GM18867 (cell line): Measurements from ENCODE around the gene PGM1.

Source experiments
- ATAC-seq: cut with Tn5 transposase; IDR thresholded peaks from one replicate; pipeline ENCODE4 v1.9.1; 2021; ENCODE audit warnings: mild to moderate bottlenecking, moderate library complexity; ENCODE audit not compliant: unreplicated experiment

The PGM1 gene

DNA sequence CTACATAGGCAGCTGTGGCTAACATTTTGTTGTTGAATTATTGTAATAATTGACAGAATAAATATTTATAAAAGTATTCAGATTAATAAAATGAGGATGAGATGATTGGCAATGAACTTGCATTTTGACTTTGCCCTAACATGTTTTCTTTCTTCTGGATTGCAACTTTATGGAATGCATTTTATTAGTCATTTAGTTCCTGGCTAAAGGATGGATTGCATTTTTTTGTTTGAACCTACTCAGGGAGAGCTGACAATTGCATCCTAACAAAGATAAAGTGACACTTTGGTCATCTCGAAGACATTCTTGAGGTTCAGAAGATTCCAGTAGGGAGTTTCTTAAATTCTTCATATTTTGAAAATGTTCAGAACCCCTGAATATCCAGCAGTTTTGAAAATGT, 37.5 kb downstream of the PGM1 start:
- ATAC-seq, result no peak

DNA sequence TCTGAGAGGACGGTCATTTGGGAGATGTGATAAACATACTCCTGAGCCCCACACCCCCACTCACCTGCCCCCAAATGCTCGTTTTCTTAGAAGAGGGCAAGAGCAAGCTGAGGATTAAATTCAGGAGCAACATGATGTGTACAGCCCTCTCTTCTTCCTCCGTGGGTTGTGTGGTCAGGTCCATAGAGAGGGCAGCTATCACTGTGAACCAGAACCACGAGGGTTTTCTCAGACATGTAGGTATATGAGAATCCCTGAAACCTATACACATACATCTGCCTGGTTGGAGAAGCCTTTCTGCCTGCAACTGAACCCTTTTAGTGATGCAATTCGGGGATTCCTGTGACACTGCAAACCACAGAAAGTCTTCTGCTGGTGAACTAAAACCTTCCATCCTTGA, 38.9 kb downstream of the PGM1 start:
- no peak for ATAC-seq

DNA sequence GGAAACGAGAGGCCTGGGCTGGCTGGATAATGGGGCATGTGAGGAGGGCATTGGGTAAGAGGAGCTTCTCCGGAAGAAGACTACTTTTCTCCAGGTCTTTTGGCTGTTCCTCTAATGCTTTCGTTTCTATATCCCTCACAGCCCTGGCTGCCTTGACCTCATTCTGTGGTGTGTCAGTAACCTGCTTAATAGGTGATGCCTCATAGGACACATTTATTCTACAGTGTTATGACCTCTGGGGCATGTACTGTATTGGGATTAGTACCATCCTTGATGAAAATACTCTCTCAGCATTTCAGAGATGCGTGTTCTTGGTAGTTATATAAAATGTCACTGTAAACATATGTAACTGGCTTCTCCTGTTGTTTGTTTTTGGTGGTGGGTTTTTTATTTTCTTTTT, 40.1 kb downstream of the PGM1 start:
- ATAC-seq, result no peak

DNA sequence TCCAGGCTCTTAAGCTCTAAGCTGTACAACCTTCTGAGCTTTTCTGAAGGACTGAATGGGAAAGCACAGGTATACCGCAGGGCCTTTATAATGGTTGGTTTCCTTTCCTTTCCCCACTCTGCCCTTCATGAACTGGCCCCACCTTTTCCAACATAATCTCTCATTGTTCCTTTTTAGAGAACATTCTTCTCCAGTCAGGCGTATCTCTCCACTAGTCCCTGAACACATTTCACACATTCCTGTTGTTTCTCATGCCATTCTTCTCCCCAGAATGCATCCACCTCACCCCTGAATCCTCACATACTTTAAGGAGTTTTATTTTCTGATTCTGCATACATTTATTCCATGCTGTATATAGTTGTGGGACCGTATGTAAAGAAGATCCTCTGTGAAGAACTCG, 41.3 kb downstream of the PGM1 start:
- ATAC-seq, result no peak

DNA sequence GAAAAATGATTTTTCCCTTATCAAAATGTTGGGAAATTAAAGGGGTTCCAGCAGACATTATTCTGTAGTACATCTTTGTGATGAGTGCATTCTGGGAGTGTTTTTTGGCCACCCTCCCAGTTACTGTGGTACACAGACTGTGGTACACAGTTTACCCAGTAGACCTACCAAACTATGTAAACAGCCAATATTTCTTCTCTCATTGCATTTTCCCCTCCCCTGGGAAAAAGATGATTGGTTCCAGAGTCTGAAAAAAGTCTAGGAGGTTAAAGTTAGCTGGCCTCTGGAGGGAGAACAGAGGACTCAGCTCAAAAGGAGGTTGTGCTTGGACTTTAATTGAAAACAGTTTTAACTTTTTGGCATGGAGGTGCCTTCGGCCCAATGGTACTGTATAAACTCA, 42.5 kb downstream of the PGM1 start:
- ATAC-seq, result no peak

DNA sequence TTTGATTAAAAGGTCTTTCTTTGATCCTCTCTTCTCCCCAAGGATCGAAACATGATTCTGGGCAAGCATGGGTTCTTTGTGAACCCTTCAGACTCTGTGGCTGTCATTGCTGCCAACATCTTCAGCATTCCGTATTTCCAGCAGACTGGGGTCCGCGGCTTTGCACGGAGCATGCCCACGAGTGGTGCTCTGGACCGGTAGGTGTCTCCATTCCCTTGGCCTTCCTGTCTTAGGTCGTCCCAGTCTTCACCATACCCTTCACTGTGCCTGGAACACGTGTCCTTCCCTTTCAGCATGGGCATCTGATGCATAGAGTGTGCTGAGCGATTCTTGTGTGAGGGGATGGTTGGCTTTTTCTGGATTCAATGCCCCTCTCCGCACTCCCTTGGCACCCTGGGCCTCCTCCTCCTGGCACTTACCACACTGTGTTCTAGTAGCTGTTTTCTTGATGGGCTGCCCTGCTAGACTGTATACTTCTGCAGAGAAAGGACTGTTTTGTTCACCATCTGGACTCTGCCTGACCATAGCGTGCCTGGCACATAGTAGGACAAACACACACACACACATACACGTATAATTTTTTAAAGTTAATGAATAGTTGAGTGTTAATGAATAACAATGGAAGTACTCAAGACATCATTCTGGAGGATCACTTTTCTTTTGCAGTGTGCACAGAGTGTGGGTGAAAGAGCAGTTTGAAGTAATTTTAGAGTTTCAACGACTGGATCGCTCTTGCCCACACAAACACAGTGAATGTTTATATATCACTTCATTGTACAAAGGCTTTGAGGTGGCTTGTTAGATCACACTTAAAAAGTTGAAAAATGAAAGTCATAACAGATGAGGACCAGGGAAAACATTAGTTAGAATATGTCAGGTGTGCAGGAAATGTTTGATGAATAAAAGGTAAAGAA, 43.2 kb downstream of the PGM1 start:
- ATAC-seq, result no peak

DNA sequence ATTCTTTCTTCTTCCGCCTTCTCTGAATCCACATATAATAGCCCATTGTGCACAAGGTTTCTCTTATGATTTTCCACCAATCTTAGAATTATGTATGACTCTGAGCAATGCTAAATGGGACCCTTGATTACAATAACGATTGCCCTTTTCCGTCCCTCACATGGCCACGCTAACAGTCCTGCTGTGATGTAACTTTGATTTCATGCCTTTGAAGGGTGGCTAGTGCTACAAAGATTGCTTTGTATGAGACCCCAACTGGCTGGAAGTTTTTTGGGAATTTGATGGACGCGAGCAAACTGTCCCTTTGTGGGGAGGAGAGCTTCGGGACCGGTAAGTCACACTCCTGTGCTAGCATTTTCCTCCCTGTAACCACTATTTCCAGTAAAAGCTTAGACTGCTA, 45.3 kb downstream of the PGM1 start:
- ATAC-seq, result no peak

DNA sequence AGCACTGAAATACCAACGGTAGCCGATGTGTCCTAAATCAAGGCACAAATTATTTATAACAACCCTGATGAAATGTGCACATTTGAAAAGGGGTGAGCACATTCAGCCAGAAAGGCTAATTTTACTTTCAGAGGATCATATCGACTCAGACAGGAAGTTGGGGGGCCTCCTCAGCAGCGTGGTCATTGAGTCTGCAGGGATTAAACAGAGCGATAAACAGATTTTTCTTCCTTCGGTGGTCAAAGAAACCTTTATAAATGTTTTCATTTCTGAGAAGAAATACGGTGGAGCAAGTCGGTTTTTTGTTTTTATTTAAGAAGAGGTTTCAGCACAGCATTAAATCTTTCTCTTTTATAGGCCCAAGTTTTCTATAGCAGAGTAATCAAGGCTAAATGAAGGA, 45.7 kb downstream of the PGM1 start:
- ATAC-seq, result no peak

DNA sequence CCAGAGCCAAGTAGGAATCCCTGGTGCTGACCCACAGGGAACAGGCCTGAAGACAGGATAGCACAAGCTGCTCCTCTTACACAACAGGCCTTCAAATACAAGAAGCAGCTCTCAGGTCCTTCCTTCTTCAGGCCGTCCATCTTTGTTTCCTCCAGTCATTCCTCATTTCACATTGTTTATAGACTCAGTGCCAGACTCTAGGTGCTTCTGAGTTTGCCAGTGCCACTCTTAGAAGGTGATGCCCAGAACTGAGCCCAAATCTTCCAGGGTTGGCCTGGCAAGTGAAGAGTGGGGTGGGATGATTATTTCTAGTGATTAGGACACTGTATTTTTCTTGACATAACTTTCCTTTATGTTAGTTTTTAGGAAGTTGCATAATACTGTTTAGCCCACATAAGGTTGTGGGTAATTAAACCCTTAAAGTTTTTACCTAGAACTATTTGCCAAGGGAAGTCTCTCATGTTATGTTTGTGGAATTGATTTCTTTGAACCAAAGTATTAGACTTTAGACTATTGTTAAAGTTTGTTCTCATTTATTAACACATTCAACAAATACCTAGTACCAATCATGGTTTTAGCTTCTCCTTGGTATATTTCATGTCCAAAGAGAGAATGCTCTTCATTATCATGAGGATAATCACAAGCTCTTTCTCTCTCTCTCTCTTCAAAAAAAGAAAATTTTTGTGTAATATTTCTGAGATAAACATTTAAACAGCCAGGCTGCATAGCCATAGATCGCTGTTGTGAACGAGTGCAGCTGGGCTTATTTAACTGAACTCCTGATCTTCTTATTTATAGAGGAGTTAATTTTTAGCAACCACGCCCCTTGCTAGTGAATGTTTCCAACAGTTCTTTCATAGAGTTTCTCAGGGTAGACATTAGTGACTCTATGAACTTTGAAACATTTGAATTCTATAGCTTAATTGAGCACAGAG, 47.7 kb downstream of the PGM1 start:
- ATAC-seq, result no peak

DNA sequence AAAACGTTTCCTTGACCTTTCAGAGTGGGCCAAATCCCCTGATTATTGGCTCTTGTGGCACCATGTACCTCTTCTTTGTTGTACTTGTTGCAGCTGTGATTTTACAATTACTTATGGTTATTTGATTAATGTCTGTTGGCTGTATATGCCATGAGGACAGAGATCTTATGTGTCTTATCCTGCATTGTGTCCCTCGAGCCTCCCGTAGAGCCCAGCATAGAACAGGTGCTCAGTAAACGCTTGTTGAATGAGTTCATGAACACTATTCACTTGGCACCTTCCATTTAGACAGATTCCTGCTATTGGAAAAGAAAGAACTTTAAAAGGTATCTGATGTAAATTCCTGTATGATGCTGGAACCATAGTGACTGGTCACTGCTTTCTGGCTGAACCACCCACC, 48.4 kb downstream of the PGM1 start:
- ATAC-seq, result no peak

DNA sequence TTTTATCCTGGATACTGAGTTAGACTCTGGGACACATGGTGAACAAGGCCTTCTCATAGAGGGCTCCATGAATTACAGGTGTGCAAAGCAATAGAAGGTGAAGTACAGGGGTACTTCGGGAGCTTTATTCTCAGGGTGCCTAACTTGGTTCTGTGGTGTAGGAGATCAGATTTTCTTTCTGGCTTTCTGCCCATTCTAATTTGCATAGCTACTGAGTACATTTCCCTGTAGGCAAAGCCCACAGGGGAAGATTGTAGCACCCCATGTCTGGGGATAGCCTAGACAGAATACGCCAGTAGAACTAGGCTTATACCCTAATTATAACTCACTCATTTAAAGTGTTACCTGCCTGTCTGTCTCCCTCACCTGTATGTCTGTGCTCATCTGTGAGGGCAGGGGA, 49.7 kb downstream of the PGM1 start:
- ATAC-seq, result no peak

DNA sequence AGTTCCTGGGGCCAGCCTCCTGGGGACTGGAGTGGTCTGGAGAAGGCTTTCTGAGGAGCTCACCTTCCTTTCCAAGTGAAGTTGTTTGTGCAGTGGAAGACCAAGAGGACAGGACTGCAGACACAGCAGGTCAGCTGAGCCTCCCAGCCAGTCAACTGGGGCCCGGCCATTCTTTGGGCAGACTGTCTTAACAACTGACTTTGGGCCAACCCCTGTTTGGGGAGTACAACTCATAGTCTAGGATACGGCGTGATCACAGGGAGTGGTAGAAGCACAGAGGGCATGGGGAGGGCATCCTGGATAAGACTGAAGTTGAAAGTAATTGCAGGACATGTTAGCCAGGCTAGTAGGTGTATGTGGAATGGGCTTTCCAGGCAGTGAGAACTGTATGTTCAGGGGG, 50.3 kb downstream of the PGM1 start:
- no peak for ATAC-seq

DNA sequence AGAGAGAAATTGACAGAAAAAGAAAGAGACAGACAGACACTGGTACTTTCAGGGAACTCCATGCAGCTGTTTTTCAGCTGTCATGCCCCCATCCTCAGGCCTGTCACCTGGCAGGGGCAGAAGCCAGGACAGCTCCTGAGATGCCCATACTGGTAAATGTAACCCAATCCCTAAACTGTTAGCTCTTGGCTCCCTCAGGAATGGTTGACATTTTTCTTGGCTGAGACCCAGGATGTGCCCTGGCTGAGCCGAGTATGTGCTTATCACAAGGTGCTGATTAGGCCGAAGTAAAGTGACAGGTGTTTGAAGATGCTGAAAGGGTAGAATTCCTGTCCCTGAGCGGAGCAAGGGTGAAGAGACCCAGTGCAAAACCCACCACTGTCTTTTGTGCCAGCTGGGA, 50.7 kb downstream of the PGM1 start:
- no peak for ATAC-seq

DNA sequence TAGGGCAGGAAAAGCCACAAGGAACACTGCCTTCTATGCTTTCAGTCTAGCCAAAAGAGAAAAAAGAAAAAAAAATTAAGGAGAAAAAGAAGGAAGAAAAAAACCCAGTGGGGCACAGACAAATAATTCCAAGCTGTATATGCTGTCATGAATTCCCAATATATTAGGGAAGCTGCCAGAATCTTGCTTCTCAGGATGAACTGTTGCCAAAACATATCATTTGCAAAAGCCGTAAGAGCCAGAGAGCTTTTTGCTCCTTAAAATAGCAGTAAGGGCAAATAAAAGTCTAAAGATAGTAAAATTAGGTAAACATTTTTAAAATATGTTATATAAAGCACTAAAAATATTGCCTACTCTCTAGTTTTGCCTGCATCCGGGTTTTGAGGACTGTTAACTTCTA, 52.1 kb downstream of the PGM1 start:
- no peak for ATAC-seq

DNA sequence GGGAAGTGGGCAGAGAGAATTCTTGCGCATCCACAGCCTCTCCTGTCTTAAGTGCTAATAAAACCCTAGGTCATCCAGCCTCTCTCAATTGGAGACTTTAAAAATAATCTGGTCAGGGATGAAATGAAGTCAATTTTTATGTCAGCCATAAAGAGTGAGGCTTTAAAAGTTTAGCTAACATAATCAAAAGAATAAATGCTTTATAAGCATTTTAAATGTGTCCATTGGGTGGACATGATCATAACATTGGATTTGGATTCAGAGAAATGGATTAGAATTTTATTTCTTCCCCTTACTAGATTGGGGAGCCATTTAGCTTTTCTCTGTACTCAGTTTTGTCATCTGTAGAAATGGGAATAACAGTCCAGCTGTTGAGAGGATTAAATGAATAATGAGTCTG, 55.5 kb downstream of the PGM1 start:
- no peak for ATAC-seq

DNA sequence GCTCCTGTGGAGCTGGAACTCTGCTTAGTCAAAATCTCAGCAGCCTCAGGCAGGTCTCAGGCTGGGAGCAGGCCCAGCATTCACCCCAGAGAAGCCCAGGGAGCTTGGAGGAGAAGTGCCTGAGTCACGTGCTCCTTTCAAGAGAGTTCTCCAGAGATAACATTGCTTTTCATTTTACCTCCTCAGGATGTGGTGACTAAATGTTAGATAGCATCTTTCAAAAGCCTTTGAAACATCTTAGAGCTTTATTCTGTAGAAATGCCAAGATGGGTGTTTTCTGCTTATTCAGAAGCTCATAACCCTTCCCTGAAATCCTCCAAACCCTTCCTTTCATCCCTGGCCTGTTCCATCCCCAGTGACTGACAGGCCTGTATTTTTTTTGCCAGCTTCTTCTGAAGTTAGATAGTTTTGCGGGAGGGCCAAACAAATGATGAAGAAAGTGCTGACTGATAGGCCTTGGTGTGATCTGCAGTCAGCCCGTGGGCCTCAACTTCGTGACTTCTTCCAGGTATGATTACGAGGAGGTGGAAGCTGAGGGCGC, 58.0 kb downstream of the PGM1 start:
- ATAC-seq, result no peak

DNA sequence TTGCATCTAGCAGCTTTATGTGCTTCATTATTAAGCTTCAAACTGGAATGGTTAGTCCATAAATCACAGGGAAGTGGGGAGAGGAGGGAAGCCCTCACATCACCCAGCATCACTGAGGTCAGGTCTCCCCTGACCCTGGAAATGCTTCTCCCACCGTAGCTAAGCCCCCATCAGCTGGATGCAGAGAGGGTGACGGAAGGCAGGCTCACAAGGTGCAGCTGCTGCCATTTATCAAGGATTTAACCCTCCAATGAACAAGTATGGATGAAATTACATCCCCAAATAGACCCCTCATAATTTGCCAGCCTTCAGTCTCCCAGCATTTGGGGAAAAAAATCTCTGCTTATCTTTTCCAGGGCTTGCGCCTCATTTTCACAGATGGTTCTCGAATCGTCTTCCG, 60.8 kb downstream of the PGM1 start:
- ATAC-seq, result no peak

DNA sequence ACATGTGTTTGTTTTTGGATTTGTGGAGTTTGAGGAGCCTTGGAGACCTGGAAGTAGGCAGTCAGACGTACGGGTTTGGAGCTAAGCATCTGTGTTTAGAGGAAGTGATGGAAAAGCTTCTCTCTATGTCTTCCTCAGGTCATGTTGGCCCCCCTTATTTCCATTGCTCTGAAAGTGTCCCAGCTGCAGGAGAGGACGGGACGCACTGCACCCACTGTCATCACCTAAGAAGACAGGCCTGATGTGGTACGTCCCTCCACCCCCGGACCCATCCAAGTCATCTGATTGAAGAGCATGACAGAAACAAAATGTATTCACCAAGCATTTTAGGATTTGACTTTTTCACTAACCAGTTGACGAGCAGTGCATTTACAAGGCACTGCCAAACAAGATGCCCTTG, 66.2 kb downstream of the PGM1 start:
- no peak for ATAC-seq

DNA sequence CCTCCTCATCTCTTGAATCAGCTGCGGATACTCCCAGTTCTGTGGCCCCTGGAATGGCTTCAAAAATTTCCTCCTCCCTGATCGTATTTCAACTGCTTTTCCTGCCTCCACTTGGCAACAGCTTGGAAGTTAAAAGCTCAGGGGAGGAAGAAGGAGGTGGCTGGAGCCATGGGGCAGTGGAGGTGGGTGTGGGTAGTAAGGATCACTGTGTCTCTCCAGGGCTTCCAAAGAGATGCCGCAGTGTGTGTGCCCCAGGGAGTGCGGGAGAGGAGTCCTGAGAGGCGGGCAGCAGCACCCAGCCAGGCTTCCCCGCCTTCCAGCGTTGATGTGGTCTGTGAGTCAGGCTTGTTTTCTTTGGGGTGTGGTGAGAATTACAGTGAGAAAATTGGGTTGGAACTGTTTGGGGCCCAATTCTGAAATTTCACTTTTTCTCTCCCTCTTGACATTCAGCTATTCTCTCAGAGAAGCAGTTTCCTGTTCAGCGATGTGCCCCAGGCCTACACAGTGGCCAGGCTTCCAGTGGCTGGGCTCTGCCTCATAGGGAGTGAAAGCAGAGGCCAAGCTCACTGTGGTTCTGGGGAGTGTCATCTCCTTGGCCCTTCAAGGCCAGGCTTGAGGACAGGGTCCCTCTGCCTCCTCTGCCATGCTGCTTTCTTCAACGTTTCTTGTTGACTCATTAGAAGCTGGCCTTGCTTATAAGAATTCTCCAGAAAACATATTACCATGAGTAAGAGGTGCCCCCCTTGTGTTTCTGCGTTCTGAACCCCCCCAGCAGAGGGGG, 69.0 kb downstream of the PGM1 start:
- no peak for ATAC-seq

DNA sequence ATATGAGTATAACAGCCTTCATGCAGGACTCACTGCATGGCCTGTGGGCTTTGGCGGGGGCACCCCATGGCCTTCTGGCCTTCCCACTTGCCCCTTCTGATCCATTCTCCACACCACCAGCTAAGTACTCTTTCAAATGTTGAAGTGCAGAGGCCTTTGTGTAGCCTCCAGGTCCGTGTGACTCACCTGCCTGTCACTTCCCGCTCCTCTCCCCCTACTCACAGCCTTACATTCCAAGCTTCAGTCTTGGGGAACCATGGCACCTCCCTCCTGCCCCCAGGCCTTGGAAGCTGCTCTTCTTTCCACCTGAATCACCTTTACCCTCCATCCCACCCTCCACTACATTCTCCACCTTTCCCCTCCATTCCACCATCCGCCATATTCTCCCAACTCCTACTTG, 69.6 kb downstream of the PGM1 start:
- ATAC-seq, result no peak

DNA sequence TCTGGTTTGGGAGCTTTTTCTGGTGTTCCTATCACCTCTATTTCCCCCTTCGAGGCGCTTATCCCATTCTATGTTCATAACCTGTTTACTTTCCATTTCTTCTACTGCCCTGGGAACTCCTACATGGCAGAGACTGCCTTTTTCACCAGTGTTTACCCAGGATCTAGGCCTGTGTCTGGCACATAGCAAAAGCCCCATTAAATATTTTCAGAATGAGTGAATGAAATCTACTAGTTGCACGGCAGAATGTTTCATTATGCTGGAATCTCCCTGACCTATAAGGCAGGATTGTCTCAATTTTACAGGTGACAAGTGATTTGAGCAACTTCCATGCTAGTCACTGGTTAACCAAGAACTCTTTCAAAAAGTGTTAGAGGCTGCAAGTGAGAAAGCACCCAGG, 70.1 kb downstream of the PGM1 start:
- ATAC-seq, result no peak
